Measurements from ENCODE around the gene ZNF784. TPM values are rescaled to one million over a fixed set of nuclear protein-coding genes. Genes with fewer than 3 reads are reported as not detected.
A peak's percentile ranks its signal among the peaks of the same experiment; 100 is the strongest.

The ZNF784 gene
- total and polyA plus RNA-seq, 2 of the 8 experiments (the other 6 are each of a cell fraction or from before 2014, with no cell fraction given) = 6.5 to 8.0 TPM

DNA sequence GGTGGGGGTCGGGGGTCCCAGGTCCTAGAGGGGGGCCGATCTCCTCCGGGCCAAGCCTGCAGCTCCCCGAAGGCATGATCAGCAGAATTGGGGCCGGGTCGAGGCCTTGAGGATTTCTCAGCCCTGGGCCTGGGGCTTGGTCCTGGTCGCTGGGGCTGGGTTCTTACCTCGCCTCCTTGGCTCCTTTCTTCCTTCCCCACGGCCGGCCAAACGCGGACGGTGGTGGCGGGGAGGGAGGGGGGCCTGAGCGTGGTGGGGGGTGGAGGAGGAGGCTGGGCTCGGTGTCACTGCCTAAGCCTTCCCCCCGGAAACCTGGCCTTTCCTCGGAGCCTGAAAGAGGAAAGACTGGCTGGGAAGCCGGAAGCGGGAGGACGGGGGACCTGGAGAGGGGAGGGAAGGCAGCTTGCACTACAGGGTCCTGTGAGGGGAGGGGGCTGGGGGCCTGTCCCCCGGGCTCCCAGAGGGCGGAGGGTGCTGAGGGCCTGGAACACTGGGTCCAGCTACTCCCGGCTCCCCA is 43.7 kb downstream of the ZNF784 start, which contains the start of gene ZNF579 (continued):
- TF ChIP-seq GABPA (IDR thresholded peaks at IDR 0.05; ENCODE audit: borderline replicate concordance, insufficient read depth, low read length) = peak; percentile 97
- TF ChIP-seq SAP30 (IDR thresholded peaks at IDR 0.05; ENCODE audit: insufficient read depth, insufficient replicate concordance, low read length) = no peak
- TF ChIP-seq SP4 (IDR thresholded peaks at IDR 0.05; ENCODE audit: low read length) = no peak
- peak; percentile 40; the same call in 1 of the 2 replicates for TF ChIP-seq TAF1 (IDR thresholded peaks at IDR 0.05; ENCODE audit: low read depth, low read length)
- no peak for TF ChIP-seq NANOG (IDR thresholded peaks at IDR 0.05; ENCODE audit: insufficient read depth, low read depth, low read length, poor library complexity, severe bottlenecking)
- no peak for TF ChIP-seq CBX8 (IDR thresholded peaks at IDR 0.05; ENCODE audit: borderline replicate concordance, low read depth, low read length)
- TF ChIP-seq CTCF (IDR thresholded peaks at IDR 0.05; ENCODE audit: control extremely low read depth in 1 of 3, insufficient read depth in 1 of 3, low read depth in 1 of 3, low read length in 3 of 3) = no peak
- TF ChIP-seq HDAC2 (IDR thresholded peaks at IDR 0.05; ENCODE audit: borderline replicate concordance in 1 of 2, low read depth in 2 of 2, low read length in 2 of 2) = no peak
- no peak for TF ChIP-seq PHF8 (conservative IDR thresholded peaks at IDR 0.05; ENCODE audit: low read depth, low read length)
- TF ChIP-seq EZH2 (IDR thresholded peaks at IDR 0.05; ENCODE audit: low read depth, low read length, severe bottlenecking) = no peak
- TF ChIP-seq CREB1 (IDR thresholded peaks at IDR 0.05) = no peak
- no peak for TF ChIP-seq RBBP5 (IDR thresholded peaks at IDR 0.05; ENCODE audit: borderline replicate concordance, low read depth, low read length)
- TF ChIP-seq EGR1 (IDR thresholded peaks at IDR 0.05; ENCODE audit: borderline replicate concordance, low read depth, low read length) = peak; percentile 74
- no peak for TF ChIP-seq TCF12 (IDR thresholded peaks at IDR 0.05; ENCODE audit: low read depth, low read length)
- TF ChIP-seq, protein P1, sequence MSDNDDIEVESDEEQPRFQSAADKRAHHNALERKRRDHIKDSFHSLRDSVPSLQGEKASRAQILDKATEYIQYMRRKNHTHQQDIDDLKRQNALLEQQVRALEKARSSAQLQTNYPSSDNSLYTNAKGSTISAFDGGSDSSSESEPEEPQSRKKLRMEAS (IDR thresholded peaks at IDR 0.05) = no peak
- TF ChIP-seq EP300 (IDR thresholded peaks at IDR 0.05; ENCODE audit: borderline replicate concordance in 1 of 2, low read depth in 2 of 2, low read length in 2 of 2) = peak in 1 of 2 experiments; percentile 74; a peak in 1 of 3 replicates
- TF ChIP-seq YY1 (IDR thresholded peaks at IDR 0.05; ENCODE audit: low read depth, low read length) = peak; percentile 47; the same call in 1 of the 2 replicates
- no peak for TF ChIP-seq ZNF274 (IDR thresholded peaks at IDR 0.05; ENCODE audit: borderline replicate concordance, extremely low read depth, low read length)
- no peak for TF ChIP-seq SIX5 (IDR thresholded peaks at IDR 0.05; ENCODE audit: low read depth, low read length)
- peak; percentile 40; the same call in 1 of the 2 replicates for TF ChIP-seq TBP (IDR thresholded peaks at IDR 0.05; ENCODE audit: low read depth, low read length)
- TF ChIP-seq USF2 (IDR thresholded peaks at IDR 0.05; ENCODE audit: low read length) = no peak
